ENCODE results near the gene CIROP.

The CIROP gene

DNA sequence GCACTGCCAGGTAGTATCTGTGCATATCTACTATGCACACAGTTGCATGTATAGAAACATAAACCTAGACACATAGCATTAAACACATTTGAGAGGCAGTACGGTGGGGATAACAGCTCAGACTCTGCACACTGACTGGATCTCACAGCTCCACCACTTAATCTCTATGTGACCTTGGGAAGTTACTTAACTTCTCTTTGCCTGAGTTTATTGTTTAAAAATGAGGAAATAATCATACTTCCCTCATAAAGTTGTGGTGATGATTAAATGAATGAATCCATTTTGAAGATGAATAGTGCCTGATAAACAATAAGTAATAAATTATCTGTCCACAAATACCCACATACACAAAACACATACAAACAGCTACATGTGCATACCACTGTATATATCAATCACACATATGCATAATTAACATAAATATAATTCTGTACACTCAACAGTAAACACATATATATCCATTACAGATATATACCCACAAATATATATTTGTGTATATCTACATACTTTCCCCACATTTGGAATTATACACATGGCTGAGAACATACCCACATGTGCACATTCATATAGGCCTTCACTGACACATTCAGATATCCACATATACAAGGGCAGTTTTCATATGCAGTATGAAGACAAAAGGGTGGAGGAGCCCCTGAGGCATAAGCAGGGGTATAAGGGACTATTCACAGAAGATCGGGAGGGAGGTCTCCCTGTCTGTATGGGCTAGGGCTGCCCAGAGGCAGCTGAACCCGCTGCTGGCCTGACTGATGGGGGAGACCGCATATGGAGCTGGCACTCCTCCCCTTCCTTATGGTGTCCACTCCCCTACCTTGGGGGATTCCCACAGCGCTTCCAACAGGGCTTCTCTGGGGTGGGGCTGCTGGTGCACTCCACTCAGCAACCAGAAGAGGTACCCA is 53.4 kb downstream of the CIROP start:
- no peak for DNase-seq (ENCODE audit: low read depth, low spot score)

All from activated CD4-positive, CD25-positive, alpha-beta regulatory T cell treated with anti-CD3 and anti-CD28 coated beads, Interleukin-2, amount 50 U/mL, for 16 hours (primary cell).